OCI-LY3 (cell line): ENCODE results near the gene SLC25A47.

Experiments used
- H2AFZ ChIP-seq: fragments of 200-600, 300-600 bp; shearing (Covaris generic); 2 replicates; pipeline ENCODE4 v1.6.0; 2014; ENCODE audit warnings: antibody characterized with exemption, low read depth, low read length
- H3K27ac ChIP-seq: fragments of 200-600, 300-600 bp; sonication (generic); 2 replicates; pipeline ENCODE4 v1.5.1; 2014; ENCODE audit warnings: mild to moderate bottlenecking, low read length, moderate library complexity, mixed read lengths
- H3K27me3 ChIP-seq: fragments of 200-600, 300-600 bp; sonication (generic); 2 replicates; pipeline ENCODE4 v1.6.1; 2014; ENCODE audit warnings: low read depth, low read length, mixed read lengths
- H3K36me3 ChIP-seq: fragments of 200-600, 300-600 bp; sonication (generic); replicated peaks from 2 replicates; pipeline ENCODE3; 2014; ENCODE audit warnings: low read depth, low read length, mixed read lengths
- H3K4me1 ChIP-seq: fragments of 300-600, 200-600 bp; sonication (generic); 2 replicates; pipeline ENCODE4 v1.6.1; 2014; ENCODE audit warnings: low read length, mixed read lengths
- H3K4me2 ChIP-seq: fragments of 200-600, 300-600 bp; sonication (generic); 2 replicates; pipeline ENCODE4 v1.6.1; 2014; ENCODE audit warnings: low read length, mixed read lengths
- H3K4me3 ChIP-seq: fragments of 300-600, 200-600 bp; sonication (generic); 2 replicates; pipeline ENCODE4 v1.5.1; 2014; ENCODE audit warnings: antibody characterized with exemption, mild to moderate bottlenecking, low read length, moderate library complexity
- H3K79me2 ChIP-seq: fragments of 300-600, 200-600 bp; shearing (Covaris generic); 2 replicates; pipeline ENCODE4 v1.6.1; 2014; ENCODE audit warnings: mild to moderate bottlenecking, low read length, mixed read lengths
- H3K9ac ChIP-seq: fragments of 300-600, 200-600 bp; shearing (Covaris generic); 2 replicates; pipeline ENCODE4 v1.6.0; 2014; ENCODE audit warnings: mild to moderate bottlenecking, low read length, moderate library complexity
- H3K9me3 ChIP-seq: fragments of 200-600, 300-600 bp; shearing (Covaris generic); 2 replicates; pipeline ENCODE4 v1.6.1; 2014; ENCODE audit warnings: low read length, mixed read lengths; ENCODE audit not compliant: insufficient read depth
- H4K20me1 ChIP-seq: fragments of 200-600, 300-600 bp; sonication (generic); 2 replicates; pipeline ENCODE4 v1.6.1; 2016; ENCODE audit warnings: low read length, mixed read lengths; ENCODE audit not compliant: insufficient read depth
- EZH2phosphoT487 ChIP-seq: fragments of 200-600 bp; shearing (Covaris generic); IDR thresholded peaks from 2 replicates; pipeline ENCODE4 v1.6.1; 2018; ENCODE audit warnings: antibody characterized with exemption, mixed run types, low read depth
- TF ChIP-seq, protein P1 (sequence below): fragments of 200-600, 300-600 bp; sonication (generic); IDR thresholded peaks from 2 replicates; pipeline ENCODE4 v1.5.1; 2014; ENCODE audit warnings: antibody characterized with exemption, low read length, low read depth

The SLC25A47 gene

GRCh38 chr14:100350986-100351385 lies 27.8 kb downstream of the SLC25A47 start:
- H3K36me3 ChIP-seq, result peaks cover 29% of the 10 kb centered on the region
- H3K9ac ChIP-seq, result no peak overlapping the region
- H3K4me3 ChIP-seq, result no peak overlapping the region
- H3K27me3 ChIP-seq, result no peaks in the 10 kb centered on the region
- H3K9me3 ChIP-seq, result no peaks in the 10 kb centered on the region
- H3K4me2 ChIP-seq, result no peak overlapping the region
- no peaks in the 10 kb centered on the region for H3K4me1 ChIP-seq
- no peak overlapping the region for H2AFZ ChIP-seq
- TF ChIP-seq EZH2phosphoT487, result no peak
- TF ChIP-seq, protein P1, sequence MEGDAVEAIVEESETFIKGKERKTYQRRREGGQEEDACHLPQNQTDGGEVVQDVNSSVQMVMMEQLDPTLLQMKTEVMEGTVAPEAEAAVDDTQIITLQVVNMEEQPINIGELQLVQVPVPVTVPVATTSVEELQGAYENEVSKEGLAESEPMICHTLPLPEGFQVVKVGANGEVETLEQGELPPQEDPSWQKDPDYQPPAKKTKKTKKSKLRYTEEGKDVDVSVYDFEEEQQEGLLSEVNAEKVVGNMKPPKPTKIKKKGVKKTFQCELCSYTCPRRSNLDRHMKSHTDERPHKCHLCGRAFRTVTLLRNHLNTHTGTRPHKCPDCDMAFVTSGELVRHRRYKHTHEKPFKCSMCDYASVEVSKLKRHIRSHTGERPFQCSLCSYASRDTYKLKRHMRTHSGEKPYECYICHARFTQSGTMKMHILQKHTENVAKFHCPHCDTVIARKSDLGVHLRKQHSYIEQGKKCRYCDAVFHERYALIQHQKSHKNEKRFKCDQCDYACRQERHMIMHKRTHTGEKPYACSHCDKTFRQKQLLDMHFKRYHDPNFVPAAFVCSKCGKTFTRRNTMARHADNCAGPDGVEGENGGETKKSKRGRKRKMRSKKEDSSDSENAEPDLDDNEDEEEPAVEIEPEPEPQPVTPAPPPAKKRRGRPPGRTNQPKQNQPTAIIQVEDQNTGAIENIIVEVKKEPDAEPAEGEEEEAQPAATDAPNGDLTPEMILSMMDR, result no peak
- no peaks in the 10 kb centered on the region for H4K20me1 ChIP-seq
- no peak overlapping the region for H3K27ac ChIP-seq
- H3K79me2 ChIP-seq, result no peaks in the 10 kb centered on the region

- peaks cover 48% of the 10 kb centered on the region for H3K36me3 ChIP-seq
- TF ChIP-seq, protein P1, result no peak
- TF ChIP-seq EZH2phosphoT487, result no peak
- H4K20me1 ChIP-seq, result no peaks in the 10 kb centered on the region
These were observed 35.3 kb downstream of the SLC25A47 start for GRCh38 chr14:100358396-100358795.

GRCh38 chr14:100359111-100359510 lies 36.0 kb downstream of the SLC25A47 start:
- Histone ChIP-seq H3K4me1 (no peaks in the 10 kb centered on the region), H3K79me2 (no peaks in the 10 kb centered on the region), H3K9me3 (no peaks in the 10 kb centered on the region), H2AFZ (no peak overlapping the region), H3K36me3 (peaks cover 42% of the 10 kb centered on the region), H3K4me2 (no peak overlapping the region), H4K20me1 (no peaks in the 10 kb centered on the region), H3K4me3 (no peak overlapping the region), H3K27me3 (no peaks in the 10 kb centered on the region), H3K27ac (no peak overlapping the region), H3K9ac (no peak overlapping the region)
- no peak for TF ChIP-seq EZH2phosphoT487
- TF ChIP-seq, protein P1, result no peak

More at GRCh38 chr14:100358396-100358795, 35.3 kb downstream of the SLC25A47 start:
- Histone ChIP-seq H2AFZ (no peak overlapping the region), H3K9me3 (no peaks in the 10 kb centered on the region), H3K27ac (no peak overlapping the region), H3K79me2 (no peaks in the 10 kb centered on the region), H3K4me3 (no peak overlapping the region), H3K27me3 (no peaks in the 10 kb centered on the region), H3K4me2 (no peak overlapping the region), H3K9ac (no peak overlapping the region), H3K4me1 (no peaks in the 10 kb centered on the region)

DNA sequence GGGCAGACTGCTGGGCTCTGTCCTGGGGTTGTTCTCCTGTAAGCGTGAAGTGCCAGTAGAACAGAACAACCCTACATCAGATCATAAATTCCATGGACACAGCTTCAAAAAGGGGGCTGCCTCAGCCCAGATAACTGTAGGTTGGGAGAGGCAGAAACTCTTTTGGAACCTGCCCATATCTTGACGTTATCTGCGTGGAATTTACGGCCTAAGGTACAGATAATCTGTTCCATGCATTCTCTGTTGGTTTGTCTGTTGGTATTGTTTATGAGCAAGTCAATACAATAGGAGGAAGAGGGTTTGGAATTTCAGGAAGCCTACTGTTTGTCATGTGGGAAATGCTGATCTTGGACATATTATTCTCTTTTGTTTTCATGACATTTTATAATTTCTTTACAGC lies 36.7 kb downstream of the SLC25A47 start:
- no peaks in the 10 kb centered on the region for H3K27me3 ChIP-seq
- peaks cover 39% of the 10 kb centered on the region for H3K36me3 ChIP-seq
- no peak overlapping the region for H3K4me3 ChIP-seq

More for the DNA sequence above, 36.7 kb downstream of the SLC25A47 start:
- H3K9me3 ChIP-seq, result no peaks in the 10 kb centered on the region
- TF ChIP-seq, protein P1, result no peak
- TF ChIP-seq EZH2phosphoT487, result no peak
- no peaks in the 10 kb centered on the region for H3K4me1 ChIP-seq
- no peak overlapping the region for H3K27ac ChIP-seq
- H3K4me2 ChIP-seq, result no peak overlapping the region
- H3K79me2 ChIP-seq, result no peaks in the 10 kb centered on the region
- H4K20me1 ChIP-seq, result no peaks in the 10 kb centered on the region
- no peak overlapping the region for H3K9ac ChIP-seq
- no peak overlapping the region for H2AFZ ChIP-seq
